Right lung (tissue), 5 donors: Measurements from ENCODE around the gene ARMS2. TPM values are rescaled to one million over a fixed set of nuclear protein-coding genes. Genes with fewer than 3 reads are reported as not detected.

ENCODE experiments used
- DNase-seq, 2 donors: peaks; one replicate each; pipeline ENCODE4 v3.0.0-alpha.2; 2013
- polyA plus RNA-seq, 5 donors: library from polyadenylated mRNA; unstranded; fragments of 120-200 nt; gene quantifications; one replicate each; pipeline versions ENCODE4 v1.2.1 to v1.2.3, GENCODE V29; 2013; ENCODE audit warnings: inconsistent platforms in 1 of 5, low replicate concordance in 1 of 5; ENCODE audit not compliant: insufficient read length in 5 of 5, insufficient read depth in 1 of 5

The ARMS2 gene
- polyA plus RNA-seq, 5 donors: not detected

DNA sequence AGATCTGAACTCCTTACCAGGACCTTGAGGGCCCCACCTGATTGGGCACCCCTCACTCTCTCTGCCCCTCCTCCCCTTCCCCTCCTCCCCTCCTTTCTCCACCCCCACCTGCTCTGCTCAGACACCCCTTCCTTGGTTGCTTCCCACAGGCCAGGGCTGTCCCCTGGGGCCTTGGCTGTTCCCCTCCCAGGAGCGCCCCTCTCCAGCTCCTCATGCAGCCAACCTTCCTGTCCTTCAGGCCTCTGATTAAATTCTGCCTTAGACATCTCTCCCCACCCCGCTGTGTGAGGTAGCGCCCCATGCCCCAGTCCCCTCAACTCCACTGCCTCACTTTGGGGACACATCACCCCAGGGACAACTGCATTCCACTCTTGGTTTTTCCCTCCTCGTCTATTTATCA, 39.3 kb downstream of the ARMS2 start:
- no peak for DNase-seq

- no peak for DNase-seq
Measured at GRCh38 chr10:122494173-122494820, 39.8 kb downstream of the ARMS2 start.

- DNase-seq: no peak
Measured at GRCh38 chr10:122494833-122495232, 40.4 kb downstream of the ARMS2 start.

- no peak for DNase-seq
Measured at GRCh38 chr10:122495406-122496340, 41.2 kb downstream of the ARMS2 start.

DNA sequence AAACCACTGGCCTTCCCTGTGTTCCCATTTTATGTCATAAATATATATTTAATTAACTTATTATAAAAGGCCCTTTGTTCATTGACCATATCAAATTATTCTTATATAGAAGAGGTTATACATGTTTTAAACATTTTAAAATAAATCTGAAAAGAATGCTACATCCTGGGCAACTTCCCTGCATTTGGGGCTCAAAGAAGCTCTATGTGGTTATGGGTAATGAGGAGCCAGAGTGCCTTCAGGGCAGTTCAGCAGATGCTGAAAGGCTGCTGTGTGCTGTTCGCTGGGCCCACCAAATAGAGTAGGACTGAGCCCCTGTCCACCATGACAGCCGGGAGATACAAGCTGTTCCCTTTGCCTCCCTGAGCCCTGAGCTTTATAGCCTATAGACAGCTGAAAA, 42.8 kb downstream of the ARMS2 start:
- DNase-seq: no peak

GRCh38 chr10:122498521-122498920, 44.1 kb downstream of the ARMS2 start:
- DNase-seq: no peak

DNA sequence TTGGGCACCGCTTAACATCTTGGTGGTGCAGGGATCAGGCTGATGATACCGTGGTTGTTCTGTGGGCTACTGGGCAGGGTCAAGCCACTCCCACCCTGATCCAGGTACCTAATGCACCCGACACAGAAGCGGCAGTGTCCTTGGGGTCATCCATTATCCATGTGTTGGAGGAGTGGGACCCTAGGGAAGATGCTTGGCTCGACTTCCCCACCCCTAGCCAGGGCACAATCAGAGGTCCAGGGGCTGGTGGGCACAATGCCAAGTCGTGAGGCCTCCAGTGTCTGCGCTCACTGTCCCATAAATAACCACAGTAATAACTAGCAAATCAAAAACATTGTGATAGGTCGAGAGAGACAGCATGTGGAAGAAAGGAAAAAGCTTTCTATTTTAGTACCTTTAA, 44.6 kb downstream of the ARMS2 start:
- no peak for DNase-seq

DNA sequence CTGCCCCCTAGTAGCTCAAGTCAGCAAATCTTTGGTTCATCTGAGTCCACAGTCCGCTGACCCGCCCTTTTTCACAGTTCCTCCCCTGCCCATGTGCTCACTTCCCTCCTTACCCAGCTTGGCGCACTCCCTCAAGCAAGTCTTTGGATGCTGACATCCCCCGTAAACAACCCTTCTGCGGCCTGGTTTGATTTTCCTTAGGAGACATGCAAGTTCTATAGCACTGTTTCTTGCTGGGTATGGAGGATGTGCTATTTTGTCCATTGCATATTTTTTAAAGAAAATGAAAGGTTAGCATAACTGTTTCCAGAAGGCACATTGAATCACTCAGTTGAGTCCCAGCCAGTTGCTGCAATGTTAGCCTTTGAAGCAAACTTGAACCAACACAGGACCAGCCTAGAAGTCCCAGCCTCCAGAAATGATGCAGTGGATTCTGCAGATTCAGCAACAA, 45.1 kb downstream of the ARMS2 start:
- DNase-seq: no peak

GRCh38 chr10:122500194-122500593, 45.7 kb downstream of the ARMS2 start:
- DNase-seq: no peak

GRCh38 chr10:122500726-122501125, 46.3 kb downstream of the ARMS2 start:
- no peak for DNase-seq

DNA sequence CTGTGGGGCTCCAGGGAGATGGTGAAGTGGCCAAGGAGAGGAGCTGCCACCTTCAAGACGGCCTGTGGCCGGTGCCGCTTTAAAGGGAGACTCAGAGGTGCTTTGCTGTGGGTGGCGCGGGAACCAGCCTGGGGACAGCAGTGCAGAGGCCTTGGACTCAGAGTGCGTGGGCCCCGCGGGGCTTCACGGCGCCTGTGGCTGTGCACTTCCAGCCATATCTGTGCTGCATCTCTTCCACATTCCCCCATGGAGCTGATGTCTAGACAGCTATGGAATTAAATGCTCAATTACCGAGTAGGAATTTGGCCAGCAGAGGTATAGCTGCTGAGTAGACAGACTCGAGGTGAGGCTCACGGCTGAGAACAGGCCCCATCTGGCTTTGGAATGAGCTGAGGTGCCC, 48.6 kb downstream of the ARMS2 start:
- DNase-seq: no peak

DNA sequence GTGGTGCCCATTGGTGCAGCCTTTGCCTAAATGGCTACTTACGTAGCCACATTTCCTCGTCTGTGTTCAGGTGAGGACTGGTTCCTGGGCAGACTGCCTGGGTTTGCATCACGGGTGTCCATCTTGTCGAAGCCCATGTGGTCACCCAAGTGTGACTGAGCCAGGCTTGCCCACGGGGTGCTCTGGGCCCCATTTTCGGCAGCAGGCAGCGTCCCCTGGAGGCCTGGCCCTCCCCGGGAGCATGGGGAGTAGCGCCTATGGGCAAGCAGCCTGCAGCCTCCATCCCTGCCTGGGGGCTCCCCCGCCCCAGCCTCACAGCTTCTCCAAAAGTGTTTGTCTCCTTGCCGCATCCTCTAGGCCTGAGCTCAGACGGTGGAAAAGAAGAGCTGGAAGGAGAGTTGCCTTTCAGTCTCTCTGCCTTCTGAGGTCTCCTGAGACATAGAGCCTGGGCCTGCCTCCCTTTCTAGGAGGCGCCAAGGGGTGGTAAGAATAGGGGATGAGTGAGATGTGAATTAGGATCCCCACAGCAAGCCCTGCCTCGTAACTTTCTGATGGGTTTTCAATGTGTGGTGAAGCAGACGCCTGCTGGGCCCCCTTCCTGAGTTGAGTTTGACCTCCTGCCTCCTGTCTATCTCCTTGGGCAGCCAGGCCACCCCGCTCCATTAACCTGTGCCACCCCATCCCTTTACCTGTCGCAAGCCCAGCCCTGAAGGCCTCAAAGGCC, 49.6 kb downstream of the ARMS2 start:
- no peak for DNase-seq

DNA sequence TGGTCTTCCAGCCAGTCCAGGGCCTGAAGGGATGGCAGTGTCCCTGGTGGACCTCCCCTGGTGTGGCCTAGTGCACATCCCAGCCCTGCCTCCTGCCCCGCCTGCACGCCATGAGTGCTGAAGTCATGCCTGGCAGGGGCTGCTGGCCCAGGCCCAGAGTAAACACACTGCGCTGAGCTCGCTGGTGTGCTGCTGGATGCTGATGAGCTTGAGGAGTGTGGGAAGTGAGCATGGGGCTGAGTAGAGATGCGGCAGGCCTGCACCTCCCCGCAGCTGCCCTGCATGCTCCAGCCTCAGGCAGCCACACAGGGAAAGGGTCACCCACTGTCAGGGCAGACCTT, 50.1 kb downstream of the ARMS2 start:
- DNase-seq: peak; percentile 74 to 82

- DNase-seq: no peak
Measured at GRCh38 chr10:122505011-122505410, 50.6 kb downstream of the ARMS2 start.

DNA sequence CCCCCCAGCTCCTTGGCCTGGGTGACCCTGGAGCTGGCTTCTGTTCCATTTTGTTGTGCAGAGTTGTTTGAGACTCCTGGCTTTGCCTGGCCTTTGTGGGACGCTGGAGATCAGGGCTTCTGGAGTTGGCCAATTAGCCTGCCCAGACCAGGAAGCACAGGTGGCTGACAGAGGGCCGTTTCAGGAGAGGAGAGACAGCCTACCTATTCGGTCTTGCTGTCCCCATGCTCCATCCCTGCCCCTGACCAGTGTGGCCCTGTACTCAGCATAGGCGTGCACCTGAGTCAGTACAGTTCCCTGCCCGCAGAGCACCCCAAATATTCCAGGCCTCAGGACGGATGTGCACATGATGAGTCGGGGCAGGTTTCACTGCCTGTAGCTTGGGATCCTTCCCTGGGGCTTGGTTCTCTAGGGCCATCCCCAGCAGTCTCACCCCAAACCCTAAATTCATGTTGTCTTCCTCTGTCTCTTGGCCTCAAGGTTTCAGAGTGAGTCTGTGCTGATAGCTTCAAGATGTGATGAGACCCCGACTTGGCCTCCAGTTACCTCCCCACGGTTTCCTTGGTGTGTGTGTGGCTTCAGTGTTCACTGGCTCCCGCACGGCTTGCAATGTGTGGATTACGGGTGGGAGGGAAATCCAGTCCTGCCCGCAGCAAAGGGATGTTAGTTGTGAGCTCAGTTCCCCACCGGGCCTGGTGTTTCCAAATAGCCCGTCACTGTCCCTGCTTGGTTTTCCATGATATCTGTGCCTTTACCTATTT, 51.6 kb downstream of the ARMS2 start:
- DNase-seq: no peak

Other genes with a start within 250 kb of the ARMS2 start
- gene BTBD16, start 183.4 kb upstream of the ARMS2 start, polyA plus RNA-seq: under 1 TPM in 3 of 5 donors, not detected in 2; 0.10 to 0.44 (median 0.11) TPM
- 10 to 100 TPM; 33.1 to 52.5 (median 43.1) TPM for gene PLEKHA1, start 79.9 kb upstream of the ARMS2 start, polyA plus RNA-seq
- 10 to 100 TPM; 55.1 to 87.0 (median 69.1) TPM for gene HTRA1, start 6.9 kb downstream of the ARMS2 start, polyA plus RNA-seq
- gene DMBT1, start 106.1 kb downstream of the ARMS2 start, polyA plus RNA-seq: 1 to 10 TPM in 3 of 5 donors, under 1 TPM in 2; 0.18 to 1.6 (median 1.0) TPM
- not detected for gene C10orf120, start 245.2 kb downstream of the ARMS2 start, polyA plus RNA-seq